Measurements from ENCODE around the gene SLC4A7.

- TF ChIP-seq, protein P1, sequence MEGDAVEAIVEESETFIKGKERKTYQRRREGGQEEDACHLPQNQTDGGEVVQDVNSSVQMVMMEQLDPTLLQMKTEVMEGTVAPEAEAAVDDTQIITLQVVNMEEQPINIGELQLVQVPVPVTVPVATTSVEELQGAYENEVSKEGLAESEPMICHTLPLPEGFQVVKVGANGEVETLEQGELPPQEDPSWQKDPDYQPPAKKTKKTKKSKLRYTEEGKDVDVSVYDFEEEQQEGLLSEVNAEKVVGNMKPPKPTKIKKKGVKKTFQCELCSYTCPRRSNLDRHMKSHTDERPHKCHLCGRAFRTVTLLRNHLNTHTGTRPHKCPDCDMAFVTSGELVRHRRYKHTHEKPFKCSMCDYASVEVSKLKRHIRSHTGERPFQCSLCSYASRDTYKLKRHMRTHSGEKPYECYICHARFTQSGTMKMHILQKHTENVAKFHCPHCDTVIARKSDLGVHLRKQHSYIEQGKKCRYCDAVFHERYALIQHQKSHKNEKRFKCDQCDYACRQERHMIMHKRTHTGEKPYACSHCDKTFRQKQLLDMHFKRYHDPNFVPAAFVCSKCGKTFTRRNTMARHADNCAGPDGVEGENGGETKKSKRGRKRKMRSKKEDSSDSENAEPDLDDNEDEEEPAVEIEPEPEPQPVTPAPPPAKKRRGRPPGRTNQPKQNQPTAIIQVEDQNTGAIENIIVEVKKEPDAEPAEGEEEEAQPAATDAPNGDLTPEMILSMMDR (IDR thresholded peaks at IDR 0.05; ENCODE audit: low read depth, low read length, poor library complexity, severe bottlenecking) = no peak
- TF ChIP-seq EZH2phosphoT487 (IDR thresholded peaks at IDR 0.05; ENCODE audit: borderline replicate concordance, low read length) = no peak
Observed at GRCh38 chr3:27449530-27450150, 34.5 kb downstream of the SLC4A7 start.

Data from DOHH2 (cell line).